Lung microvascular endothelial cell (primary cell): ENCODE data around the gene PAK6. TPM values are rescaled to one million over a fixed set of nuclear protein-coding genes. Genes with fewer than 3 reads are reported as not detected.

Source experiments
- DNase-seq, 2 donors: peaks; one replicate each; pipeline versions ENCODE4 v3.0.0 to v3.0.0-alpha.2; 2010; ENCODE audit warnings: low read depth in 2 of 2
- total RNA-seq: library from RNA; depleted of rRNA; stranded (reverse); fragments of >200 nt; gene quantifications from 2 replicates; pipeline ENCODE4 v1.2.1, GENCODE V29; 2014

Gene PAK6
- total RNA-seq, 1 donor from 2014 or later: not detected

DNA sequence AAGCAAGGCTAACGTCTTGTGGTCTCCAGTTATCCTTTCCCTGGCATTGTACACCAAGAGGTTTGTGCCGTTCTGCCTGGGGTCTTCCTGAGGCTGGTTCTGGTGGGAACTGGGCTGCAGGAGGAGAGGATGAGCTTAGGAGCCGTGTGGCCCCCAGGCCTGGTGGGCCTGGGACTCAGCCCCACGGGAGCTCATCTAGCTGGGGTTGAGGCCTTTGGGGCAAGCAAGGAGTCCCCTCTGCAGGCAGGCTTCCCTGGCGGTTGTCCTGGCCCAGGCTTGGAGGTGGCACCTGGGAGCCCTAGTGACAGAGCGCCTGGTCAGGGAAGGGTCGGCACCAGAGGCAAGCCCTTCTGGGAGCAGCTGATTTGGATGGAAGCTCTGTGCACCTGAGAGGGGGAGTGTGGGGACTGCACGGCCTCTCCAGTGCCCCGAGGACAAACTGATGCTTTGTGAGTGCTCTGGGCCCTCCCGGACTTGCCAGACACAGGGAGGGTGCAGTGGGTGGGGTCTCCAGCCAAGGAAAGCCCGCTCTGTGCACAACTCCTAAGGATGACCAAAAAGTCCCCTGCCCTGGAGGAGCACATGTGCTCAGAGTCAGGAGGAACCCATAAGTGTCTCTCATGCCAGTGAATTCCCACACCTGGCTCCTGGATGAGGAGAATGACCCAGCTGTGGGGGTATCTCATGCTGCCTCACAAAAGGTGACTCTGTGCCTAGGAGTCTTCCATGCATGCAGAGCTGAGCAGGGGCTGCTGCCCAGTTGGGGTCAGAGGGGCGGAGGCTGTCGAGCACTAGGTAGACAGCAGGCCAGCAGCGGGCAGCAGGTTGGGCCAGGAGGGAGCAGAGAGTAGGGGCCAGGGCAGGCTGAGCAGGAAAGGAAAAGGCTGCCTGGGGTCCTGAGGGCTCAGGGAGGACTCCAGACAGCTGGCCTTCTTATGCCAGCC is 2.7 kb downstream of the PAK6 start:
- DNase-seq: no peak

DNA sequence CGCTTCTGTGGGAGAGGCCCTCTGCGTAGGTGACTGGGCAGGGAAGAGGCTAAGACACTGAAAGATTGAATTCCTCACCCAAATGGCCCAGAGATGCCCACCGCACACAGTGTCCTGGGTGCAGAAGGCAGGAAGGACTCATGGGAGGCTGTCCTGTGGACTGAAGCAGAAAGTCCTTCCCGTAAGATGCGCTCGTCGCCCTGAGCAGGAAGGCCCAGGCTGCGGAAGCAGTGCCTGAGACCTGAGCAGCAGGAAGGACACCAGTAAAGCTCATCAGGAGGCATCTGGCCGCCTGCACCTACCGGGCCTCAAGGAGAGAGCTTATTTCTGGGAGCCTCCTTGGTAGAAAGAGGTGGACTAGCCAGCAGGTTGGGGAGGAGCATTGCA is 3.3 kb downstream of the PAK6 start:
- no peak for DNase-seq

DNA sequence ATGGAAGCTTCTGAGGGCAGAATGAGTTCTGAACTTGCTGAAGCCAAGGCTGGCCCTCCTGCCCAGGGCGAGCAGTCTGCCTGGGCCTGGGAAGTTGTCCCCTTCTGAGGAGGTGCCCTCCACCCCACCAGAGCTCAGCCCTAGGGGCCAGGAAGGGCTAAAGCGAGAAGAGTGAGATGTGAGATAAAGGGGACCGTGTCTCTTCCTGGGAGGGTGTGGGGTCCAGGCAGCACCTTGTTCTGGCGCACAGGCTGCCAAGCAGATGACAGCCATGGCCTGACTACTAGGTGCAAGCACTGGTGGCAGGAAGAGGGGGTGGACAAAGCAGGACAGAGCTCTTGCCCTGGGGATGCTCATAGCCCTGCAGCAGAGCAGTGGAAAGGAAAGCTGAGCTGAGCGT is 3.7 kb downstream of the PAK6 start:
- DNase-seq: no peak

DNA sequence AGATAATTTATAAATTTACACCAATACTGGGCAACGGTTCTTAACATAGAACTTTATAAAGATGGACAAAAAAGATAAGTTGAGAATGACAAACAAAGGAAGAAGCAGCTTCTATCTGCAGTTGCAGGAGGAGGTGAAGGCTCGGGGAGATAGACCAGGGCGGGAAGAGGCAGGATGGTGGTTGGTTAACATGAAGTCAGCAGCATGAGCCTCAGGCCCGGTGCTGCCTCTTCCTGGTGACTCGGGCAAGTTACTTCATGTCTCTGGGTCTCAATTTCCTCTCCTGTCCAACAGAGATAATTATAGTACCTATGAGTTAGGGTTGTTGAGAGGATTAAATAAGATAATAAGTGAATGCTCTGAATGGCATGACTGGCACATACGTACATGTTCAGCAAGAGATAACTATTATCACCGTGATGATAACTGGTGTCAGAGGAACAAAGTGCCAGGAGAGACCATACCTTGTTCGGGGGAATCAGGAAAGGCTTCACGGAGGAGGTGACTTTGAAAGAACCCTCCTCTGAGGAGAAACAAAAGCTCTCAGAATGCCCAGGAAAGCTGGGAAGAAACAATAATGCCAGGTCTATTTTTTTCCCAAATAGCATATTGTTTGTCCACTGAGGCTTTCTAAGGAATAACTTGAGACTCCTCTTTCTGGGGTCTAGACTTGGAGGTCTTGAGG is 4.4 kb downstream of the PAK6 start:
- DNase-seq: no peak

DNA sequence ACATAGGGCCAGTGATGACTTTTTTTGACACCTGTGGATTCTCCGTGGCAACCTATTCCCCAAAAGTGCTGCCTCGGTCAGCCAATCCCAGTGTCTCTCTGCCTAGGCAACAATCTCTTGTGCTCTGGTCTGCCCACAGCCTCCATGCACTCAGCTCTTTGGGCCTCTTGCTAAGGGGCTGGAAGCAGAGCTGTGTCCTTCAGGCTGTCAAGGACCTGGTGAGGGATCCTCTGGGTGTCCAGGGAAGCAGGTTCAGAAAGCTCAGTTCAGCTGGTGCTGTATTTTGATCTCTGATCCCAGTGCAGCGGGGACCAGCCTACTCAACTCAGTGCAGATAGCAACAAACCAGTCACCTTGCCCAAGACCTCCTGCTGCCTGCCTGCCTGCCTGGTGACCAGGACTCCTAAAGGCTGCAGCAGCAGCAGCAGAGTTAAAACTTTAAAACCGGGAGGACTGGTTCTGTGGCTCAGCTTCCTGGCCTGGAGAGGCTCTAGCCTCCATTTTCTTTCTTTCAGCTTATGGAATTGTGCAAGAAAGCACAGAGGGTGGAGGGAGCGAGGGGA is 6.2 kb downstream of the PAK6 start:
- DNase-seq: no peak

DNA sequence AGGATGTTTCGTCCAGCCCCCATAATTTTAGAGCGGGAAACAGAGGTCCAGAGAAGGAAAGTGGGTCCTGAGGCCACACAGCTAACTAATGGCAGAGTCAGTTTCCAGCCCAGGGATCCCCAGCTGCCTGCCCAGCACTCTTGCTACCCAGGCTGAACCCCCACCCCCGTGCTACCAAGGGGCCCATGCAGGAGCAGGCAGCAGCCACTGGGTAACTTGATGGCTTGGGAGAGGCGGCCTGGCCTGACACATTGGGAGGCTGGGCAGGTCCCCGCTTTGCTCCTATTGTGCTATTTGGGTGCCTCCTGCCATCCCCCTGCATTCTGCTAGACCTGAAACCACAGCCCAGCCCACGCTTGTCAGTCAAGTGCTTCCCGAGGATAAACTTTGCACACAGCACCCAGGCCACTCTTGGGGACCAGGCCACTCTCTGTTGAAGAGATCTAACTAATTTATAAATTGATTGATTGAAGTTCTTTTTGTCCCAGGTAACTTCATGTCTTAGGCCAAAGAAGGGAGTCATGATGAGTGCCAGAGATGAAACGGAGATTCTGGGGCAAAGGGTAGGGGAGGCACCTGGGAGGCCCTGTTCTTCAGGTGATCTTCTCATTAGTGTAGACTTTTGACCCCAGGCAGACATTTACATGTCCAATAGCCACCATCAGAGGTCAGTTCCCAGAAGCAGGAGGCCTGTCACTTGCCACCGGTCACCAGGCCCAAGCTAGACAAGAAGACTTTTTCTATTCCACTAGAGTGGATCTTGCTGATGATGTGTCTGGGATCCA is 7.0 kb downstream of the PAK6 start:
- no peak for DNase-seq

DNA sequence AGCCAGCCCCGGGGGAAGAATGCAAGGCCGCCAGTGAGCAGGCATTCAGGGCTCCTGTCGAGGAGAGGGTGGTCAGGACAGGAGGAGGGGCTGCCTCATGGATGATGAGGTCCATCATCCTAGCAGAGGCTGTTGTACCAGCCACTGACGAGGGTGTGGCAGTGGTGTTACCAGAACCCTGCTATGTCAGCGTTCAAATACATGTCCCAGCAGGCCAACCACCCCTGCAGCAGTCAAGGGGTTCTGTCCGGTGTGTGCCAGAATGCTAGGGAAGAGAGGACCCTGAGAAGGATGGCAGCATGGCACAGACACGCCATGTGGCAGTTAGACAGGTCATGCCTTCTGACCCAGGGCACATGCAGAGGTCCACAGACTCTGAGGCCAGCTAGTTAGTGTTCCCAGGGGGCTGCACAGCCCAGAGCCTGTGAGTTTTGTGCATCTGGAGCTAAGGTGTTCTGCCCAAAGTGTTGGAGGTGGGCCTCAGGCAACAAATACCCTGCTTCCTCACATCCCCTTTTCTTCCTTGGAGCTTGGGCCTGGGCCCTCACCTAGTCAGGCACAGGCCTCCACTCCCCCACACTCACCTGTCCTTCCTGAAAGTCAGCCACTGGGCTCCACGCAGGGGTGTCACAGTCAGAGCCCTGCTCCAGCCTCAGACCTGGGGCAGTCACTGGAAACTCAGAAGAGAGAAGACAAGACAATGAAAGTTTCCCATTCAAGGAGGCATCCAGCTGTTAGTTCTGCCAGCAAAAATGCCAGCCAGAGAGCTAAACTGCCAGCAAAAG is 7.8 kb downstream of the PAK6 start:
- DNase-seq: no peak

DNA sequence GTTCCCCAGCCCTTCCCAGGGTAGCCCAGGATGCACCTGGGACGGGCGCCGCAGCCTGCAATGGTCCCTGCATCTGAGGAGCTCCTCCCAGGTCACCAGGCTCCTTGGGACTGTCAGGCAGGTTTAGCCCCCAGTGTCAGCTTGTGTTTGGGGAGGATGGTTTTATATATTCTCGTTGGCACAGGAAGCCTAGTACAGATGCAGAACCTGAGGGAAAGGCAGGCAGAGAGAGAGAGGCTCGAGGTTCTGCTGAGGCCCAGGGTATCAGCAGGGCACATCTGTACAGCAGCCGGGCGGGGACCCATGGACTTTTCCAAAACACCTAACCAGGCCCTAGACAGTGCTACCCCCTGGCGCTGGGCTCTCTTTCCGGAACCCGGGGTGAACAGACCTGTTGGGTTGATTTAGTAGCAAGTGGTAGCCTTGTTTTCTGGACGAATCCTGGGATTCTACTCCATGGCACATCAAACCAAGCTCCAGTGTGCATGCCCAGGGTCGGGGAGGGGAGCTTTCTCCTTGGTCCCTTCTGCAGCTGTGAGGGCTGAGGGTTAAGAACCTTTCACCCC is 8.6 kb downstream of the PAK6 start:
- DNase-seq: no peak

DNA sequence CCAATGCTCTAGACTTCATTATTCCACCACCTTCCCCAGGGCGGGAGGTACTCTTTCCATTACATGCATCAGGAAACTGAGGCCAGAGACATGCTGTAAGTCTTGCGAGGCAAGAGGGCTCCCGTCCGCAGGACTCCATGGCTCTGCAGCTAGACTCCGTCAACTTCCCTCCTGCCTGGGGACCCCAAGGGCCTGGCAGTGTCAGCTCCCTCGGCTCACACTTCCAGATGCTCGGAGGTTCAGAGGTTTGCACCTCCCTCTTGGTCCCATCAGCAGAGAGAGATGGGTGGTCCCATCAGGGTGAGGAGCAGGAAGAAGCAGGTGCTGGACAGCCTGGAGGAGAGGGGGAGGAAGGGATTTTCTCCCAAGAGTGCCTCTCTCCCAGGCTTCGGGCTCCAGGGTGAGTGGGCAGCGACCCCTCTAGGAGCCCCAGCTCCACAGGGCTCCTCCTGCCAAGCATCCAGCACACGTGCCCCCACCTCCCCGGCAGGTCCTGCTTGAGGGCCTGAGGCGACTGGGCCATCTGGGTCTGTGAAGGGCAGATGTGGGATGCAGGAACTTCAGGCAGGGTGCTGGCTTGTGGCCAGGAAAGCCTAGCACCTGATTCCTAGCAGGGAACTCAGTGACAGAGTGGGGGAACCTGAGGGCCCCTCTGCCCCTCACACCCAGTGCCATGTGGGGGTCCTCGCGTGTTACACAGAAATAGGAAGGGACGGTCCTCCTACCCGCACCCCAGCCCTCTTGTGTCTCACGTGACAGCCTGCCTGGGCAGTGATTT is 9.3 kb downstream of the PAK6 start:
- DNase-seq: no peak

DNA sequence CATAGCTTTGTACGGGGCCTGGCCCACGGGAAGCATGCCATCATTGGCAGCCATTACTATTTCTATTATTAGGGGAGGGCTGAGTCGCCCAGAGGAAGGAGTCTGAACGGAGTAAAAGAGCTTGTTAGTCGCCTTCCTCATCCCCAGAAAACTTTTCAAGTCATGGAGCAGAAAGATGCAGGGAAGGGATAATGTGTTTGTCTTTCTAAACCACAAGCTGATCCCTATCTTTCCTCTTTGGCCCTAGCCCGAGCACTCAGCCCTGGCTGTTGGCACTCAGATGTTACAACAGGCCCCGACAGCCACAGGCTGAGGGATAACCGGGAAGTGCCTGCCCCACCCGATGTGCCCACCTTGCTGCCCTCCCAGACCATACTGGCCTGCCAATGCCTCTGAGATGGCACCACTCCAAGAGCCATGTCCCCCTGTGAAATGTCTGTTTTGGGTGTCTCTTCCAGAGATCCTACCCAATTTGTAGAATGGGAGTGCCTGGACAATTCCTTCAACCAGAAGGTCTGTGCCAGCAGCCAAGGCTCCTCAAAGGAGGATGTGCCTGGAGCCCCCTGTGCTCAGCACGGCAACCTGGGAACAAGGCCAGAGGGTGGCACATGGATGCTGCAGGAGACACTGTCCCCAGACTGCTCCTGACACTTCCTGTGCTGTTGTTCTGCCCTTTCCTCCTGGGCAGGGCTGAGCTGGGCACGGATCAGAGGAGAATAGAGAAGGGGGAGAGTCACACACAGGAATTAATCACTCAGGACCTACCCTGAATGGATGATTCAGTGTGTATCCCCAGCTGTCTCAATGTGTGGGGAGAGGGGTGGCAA is 10.8 kb downstream of the PAK6 start:
- peak in 1 of 2 donors; percentile 29 for DNase-seq

DNA sequence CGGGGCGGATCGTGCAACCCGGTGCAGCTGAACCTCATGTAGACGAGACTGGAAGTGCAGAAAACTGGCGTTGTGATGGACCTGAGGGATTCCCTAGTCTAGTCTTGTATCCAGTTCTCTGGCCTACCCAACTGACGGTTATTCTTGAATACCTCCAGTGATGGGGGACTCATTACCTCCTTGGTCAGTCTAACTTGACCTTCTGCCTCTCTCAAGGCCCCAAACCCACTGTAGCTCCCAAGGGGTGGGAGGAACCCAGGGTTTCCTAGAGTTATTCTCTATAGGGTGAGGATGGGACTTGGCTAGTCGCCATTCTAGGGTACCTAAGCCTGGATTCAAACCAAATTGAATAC is 11.4 kb downstream of the PAK6 start:
- no peak for DNase-seq

DNA sequence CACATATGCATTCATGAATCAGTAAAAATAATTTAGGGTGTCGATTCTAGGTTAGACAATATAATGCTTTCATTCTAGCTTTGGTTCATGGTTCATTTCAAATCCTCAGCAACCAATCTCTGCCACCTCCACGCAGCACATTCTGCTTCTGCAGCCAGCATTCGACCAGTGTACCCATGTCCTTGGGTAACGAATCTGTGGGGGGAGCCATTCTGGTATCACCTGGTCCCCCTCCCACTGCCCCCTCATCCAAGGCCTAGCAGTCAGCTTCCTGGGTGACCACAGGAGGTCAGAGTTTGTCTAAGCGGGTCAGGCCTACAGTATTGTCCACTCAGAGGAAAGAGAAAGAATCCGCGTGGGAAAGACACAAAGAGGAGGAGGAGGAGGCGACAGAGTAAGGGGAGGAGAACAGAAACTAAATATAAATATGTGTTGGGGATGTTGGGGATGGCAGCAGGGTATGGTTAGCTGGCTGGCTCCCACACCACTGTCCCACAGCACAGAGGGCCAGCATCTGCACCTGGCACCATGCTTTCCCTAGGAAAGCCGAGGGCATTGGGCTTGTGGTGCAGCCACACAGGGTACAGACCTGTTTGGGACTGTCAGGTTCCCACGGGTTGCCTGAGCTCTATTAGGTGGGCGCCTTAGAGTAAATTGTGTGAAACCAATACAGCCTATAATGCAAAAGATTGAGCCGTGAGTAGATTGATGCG is 12.1 kb downstream of the PAK6 start:
- DNase-seq: no peak

DNA sequence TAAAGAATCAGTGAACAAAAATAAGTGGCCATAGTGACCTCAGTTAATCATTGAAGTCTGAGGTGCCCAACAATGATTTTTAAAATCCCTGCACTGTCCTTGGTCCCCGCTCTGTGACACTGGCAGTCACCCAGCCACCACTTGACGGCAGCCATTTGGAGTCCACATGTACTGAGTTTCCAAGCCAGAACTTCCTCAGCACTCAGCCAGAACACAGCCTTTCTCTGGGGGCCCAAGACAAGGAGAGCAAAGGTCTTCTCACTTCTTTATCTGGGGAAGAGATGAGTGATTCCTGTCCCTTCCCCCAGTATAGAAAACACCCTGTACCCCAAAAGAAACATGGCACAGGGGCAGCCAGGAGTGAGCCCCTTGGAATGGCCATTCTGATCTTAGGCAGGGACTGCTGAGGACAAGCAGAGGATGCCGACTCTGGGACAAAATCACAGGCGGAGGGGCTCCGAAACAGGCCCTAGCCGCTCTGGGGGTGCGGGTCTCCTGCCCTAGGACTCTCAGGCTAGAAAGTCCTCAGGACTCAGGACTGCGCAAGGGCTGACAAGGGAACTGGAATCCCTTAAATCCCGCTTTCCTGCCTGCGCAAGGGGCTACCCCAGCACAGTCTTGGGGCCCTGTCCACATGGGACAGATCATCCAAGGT is 12.8 kb downstream of the PAK6 start:
- DNase-seq: no peak

DNA sequence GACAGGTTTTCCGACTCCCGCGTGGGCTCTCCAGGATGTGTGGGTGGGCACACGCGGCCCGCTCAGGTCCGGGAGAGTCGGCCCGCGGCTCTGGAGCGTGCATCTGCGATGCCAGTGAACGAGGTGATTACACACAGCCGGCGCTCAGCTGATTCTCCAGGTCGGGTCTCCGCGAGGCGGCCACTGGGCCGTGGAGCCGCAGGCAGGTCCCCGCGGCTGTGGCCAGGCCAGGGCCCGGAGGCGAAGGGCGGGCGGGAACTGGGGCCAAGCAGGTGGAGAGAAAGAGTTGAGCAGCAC is 13.2 kb downstream of the PAK6 start:
- DNase-seq: no peak

DNA sequence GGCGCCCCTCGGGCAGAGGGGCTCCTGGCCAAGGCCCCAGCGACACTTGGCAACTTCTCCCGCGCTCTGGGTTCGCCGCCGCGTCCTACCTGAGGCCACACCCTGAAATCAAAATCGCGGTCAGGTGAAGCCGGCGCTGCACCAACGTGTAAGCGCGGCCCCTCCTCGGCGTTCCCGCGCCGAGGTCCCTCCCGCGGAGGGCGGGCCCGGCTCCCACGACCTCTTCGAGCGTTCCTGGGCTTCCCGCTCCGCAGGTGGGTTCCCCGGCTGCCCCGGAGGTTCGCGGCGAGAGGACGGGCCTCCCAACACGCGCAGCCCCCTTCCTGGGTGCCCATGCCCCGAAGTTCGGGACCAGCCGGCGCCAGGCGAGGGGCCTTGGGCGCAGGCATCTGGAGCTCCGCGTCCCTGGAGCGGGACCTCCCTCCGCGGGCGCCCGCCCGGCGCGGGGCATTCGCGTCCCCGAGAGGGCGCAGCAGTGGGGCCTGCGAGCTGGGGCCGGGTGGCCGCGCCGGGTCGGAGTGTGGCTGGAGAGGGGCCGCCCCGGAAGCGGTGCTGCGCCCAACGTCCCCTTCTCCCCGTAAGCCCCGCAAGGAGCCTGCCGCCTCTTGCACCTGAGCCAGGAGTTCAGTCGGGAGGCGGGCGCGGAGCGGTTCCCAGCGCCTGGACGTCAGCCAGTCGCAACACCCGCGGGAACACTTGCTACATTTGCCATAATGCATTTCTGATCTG is 13.7 kb downstream of the PAK6 start:
- peak in 1 of 2 donors; percentile 50 for DNase-seq

DNA sequence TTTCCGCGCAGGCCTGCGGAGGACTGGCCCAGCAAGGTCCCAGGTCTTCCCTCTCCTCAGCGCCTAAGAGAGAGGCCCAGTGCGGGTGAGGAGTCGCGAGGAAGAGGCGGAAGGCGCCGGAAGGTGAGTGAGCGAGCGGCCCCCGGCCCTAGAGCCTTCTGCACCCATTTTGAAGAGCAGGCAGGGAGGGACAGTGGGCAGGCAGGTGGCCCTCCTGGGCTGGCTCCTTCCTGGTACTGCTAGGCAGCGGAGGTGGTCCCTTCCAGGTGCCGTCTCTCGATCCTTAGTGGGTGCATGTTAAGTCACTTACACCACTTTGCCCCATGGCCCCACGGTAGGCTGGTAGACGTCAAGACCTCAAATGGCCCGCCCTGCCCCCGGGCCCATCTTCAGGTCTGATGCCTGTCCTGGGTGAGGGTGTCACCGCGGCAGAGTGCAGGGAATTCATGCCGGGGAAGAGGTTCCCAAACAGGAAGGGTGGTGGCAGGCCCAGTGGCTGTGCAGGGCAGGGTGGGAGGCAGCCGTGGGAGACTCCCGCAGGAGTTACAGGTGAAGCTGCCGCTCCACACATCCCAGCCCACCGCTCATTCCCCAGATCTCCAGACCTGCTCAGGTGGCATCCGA is 14.4 kb downstream of the PAK6 start:
- DNase-seq: no peak

DNA sequence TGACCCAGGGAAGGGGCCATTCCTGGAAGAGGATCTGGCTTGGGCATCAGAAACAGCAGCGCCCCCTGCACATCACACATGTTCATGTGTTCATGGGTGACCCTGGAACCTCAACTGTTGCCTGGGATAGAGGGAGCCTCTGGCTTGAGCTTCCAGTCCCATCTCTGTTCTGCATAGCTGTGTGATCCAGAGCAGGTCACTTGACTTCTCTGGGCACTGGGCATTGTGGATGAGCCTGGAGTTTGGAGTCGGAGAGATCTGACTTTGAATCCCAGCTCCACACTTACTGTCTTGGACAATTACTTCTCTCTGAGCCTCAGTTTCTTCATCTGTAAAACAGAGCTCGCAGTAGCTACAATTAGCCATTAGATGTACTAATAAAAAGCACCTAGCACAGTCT is 15.6 kb downstream of the PAK6 start:
- no peak for DNase-seq
